Inflammatory macrophage treated with lipopolysaccharide for 1 hour (primary cell): Measurements from ENCODE around the gene ABCB6.

Source experiments
- DNase-seq, 2 donors: peaks; one replicate each; pipeline ENCODE4 v3.0.0-alpha.2; 2020 to 2022

ABCB6 gene

GRCh38 chr2:219245148-219245898 lies 26.6 kb upstream of the ABCB6 start, which contains the start of the genes GLB1L and STK16:
TSS of gene GLB1L (minus strand) at chr2:219245444. CDS start at chr2:219243573, 1,871 bp downstream.
TSS of gene STK16 (plus strand) at chr2:219245479. CDS start at chr2:219246000, 521 bp downstream.
- DNase-seq, result peak; percentile 84 to 97

- DNase-seq, result no peak
Observed at GRCh38 chr2:219244789-219245147, 26.0 kb upstream of the ABCB6 start.

- peak; percentile 39 to 47 for DNase-seq
Observed at GRCh38 chr2:219243291-219243761, 24.6 kb upstream of the ABCB6 start.

- DNase-seq, result no peak
Observed at GRCh38 chr2:219234331-219234730, 15.6 kb upstream of the ABCB6 start.

- DNase-seq, result peak in 1 of 2 donors; percentile 11
Observed at GRCh38 chr2:219230059-219230540, 11.3 kb upstream of the ABCB6 start.

- peak; percentile 99 for DNase-seq
Observed at GRCh38 chr2:219229305-219230058, 10.7 kb upstream of the ABCB6 start, which contains the start of the genes ANKZF1 and ATG9A. TSS of gene ANKZF1 (plus strand) at chr2:219229806. CDS start at chr2:219230258, 452 bp downstream. TSS of gene ATG9A (minus strand) at chr2:219229636. CDS start at chr2:219228024, 1,612 bp downstream.

GRCh38 chr2:219228911-219229304 lies 10.2 kb upstream of the ABCB6 start:
- no peak for DNase-seq

GRCh38 chr2:219228041-219228910 lies 9.5 kb upstream of the ABCB6 start:
- DNase-seq, result peak in 1 of 2 donors; percentile 12

GRCh38 chr2:219225350-219225749 lies 6.6 kb upstream of the ABCB6 start:
- DNase-seq, result peak; percentile 52 to 76

- no peak for DNase-seq
Observed at GRCh38 chr2:219223831-219224610, 5.3 kb upstream of the ABCB6 start.

- DNase-seq, result no peak
Observed at GRCh38 chr2:219221957-219222518, 3.3 kb upstream of the ABCB6 start.

GRCh38 chr2:219220652-219221402 lies 2.1 kb upstream of the ABCB6 start:
- no peak for DNase-seq

GRCh38 chr2:219219784-219220532 lies 1.2 kb upstream of the ABCB6 start:
- DNase-seq, result no peak

- peak; percentile 23 to 25 for DNase-seq
Observed at GRCh38 chr2:219218217-219218731, 484 bp downstream of the ABCB6 start.

- DNase-seq, result no peak
Observed at GRCh38 chr2:219216535-219216915, 2.2 kb downstream of the ABCB6 start.

GRCh38 chr2:219215871-219216534 lies 2.8 kb downstream of the ABCB6 start:
- no peak for DNase-seq

- no peak for DNase-seq
Observed at GRCh38 chr2:219214786-219215185, 4.0 kb downstream of the ABCB6 start.

- DNase-seq, result no peak
Observed at GRCh38 chr2:219214141-219214540, 4.6 kb downstream of the ABCB6 start.

- no peak for DNase-seq
Observed at GRCh38 chr2:219213486-219214071, 5.2 kb downstream of the ABCB6 start.
